CD4-positive, alpha-beta T cell treated with Interleukin-15 for 4 hours (primary cell): ENCODE results near the gene SPPL3.

Experiments used
- DNase-seq: peaks from one replicate; pipeline ENCODE4 v3.0.0-alpha.2; 2020; ENCODE audit warnings: low spot score

SPPL3 gene

GRCh38 chr12:120874547-120875245 lies 29.5 kb downstream of the SPPL3 start:
- no peak for DNase-seq

GRCh38 chr12:120873226-120873625 lies 30.9 kb downstream of the SPPL3 start:
- no peak for DNase-seq

DNA sequence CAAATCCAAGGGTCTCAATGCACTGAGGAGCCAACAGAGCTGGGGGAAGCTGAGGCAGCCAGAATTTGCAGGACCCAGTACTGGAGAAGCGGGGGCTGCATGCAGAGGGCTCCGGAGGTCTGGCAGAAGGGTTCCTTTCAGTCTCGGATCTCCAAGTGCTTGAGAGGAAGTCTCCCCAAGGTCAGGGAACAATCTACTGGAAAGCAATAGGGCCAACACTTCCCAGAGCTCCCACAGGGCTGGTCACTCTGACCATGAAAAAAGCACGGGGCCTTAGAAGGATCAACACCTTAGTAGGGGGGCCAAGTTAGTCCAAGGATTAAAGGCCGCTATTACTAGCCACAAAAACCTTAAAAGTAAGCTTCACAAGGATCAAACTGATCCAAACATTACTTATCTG lies 31.7 kb downstream of the SPPL3 start:
- DNase-seq, result no peak

DNA sequence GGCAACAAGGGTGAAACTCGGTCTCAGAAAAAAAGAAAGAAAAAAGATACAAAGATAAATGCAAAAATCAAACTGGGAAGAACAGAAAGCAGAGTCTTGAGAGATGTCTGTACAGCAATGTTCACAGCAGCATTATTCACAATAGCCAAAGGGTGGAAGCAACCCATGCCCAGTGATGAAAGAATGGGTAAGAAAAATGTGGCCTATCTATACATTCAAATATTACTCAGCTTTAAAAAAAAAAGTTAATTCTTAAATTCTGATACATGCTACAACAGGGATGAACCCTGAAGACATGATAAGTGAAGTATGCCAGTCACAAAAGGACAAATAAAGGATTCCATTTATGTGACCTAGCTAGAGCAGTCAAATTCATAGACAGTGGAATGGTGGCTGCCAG lies 33.7 kb downstream of the SPPL3 start:
- DNase-seq, result no peak

DNA sequence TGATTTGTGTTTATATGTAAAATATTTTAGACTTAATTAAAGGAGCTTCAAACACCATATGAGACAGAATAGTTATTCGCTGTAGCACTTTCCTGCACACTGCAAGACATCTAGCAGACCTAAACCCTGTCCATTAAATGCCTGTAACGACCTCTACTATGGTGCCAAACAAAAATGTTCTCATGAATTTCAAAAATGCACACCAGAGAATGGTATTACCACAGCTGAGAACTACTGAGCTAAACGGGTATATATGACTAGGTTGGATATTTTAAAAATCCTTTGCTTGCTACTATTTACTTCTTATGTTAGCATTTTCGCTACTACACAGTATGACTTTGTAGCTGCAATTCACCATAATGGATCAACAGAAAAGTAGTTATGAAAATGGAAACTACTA lies 34.8 kb downstream of the SPPL3 start:
- DNase-seq, result no peak

DNA sequence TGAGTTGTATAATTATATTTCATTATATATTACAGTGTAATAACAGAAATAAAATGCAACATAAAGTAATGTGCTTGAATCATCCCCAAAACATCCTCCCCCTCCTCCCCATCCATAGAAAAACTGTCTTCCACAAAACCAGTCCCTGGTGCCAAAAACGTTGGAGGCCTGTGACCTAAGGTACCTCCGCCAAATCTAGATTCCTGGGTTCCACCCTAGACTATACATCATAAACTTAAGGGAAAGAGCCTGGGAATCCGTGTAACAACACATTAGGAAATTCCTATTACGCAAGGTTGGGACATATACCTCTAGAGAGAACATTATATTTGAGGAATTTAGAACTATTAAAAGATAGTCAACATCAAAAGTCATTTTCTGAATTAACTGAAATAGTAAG lies 38.0 kb downstream of the SPPL3 start:
- DNase-seq, result no peak

GRCh38 chr12:120865098-120865497 lies 39.1 kb downstream of the SPPL3 start:
- no peak for DNase-seq

DNA sequence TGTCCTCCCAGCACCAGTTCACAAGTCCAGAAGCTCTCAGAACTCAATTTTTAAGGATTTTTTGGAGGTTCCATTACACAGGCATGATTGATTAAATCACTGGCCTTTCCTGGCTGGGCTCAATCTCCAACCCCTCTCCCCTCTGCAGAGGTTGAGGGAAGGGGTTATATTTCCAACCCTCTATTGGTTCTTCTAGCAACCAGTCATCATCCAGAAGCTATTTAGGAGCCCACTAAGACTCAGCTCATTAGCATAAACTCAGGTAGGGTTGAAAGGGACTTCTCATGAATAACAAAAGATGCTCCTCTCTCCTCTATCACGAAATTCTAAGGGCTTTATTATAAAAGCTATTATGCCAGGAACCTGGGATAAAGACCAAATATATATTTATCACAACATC lies 41.5 kb downstream of the SPPL3 start:
- DNase-seq, result no peak

DNA sequence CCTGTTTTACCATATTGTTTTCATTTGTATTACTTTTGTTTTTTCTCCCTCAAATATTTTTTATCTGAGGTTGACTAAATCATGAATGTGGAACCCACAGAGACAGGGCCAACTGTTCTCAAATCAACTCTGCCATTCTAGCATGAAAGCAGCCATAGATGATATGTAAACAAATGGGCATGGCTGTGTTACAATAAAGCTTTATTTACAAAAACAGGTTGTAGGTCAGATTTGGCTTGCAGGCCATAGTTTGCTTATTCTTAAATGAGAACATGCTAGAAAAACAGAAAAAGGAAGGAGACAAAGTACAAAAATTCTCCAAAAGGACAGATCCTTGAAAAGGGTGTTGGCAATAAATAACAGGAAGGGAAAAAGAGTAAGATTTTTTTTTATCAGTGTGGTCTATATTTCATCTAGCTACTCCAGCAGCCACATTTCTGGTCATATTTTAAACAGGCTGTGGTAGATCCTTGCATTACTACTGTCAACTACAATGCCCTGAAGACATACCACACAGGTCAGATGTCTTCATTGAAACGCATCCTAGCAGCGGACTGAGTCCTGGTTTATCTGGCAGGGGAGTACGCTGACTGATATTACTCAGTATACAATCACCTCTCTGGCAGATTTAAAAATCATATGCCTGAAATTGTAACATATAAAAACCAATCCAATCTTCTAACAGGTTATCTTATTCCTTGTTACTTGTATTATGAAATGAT lies 42.9 kb downstream of the SPPL3 start:
- DNase-seq, result no peak

DNA sequence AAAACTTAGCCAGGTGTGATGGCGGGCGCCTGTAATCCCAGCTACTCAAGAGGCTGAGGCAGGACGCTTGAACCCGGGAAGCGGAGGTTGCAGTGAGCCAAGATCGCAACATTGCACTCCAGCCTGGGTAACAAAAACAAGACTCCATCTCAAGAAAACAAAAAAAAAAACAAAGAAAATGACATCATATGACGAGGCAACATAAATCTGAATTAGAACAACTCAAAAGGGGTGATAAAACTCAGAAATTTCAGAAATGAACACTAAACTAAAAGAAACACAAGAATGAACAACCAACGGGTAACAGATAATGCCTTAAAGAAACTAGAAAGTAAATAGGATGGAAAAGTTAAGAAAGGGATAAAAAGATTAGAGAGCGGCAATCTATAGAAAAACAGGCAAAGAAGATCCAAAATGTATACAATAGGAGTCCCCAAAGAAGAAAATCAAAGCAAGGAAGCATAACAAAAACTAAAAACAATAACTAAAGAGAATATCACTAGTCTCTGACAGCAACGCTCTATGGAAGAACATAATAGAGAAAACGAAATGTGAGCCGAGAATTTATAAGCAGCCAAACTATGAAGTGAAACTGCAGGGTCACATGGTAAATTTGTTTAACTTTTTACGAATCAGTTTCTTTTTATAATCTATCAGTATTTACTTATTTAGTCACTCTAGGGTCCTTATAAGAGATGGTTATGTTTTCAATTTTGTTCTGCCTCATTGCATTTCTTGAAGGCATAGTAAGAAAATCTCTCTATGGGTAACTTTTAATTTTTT lies 45.7 kb downstream of the SPPL3 start:
- no peak for DNase-seq

DNA sequence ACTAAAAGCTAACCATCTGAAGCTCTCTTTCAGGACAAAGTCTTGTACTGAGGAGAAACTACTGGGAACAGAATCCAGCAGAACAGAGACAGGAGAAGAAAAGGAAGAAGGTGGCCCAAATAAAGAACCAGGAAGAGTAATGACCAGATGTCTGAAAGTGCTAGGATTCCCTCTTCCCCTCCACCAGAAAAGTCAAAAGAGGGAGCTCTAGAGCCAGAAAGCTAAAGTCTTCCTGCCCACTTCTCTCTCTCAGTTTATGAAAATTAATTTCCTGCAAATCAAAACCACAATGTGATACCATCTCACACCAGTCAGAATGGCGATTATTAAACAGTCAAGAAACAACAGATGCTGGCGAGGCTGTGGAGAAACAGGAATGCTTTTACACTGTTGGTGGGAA lies 47.2 kb downstream of the SPPL3 start:
- peak; percentile 22 for DNase-seq

GRCh38 chr12:120855823-120856588 lies 48.2 kb downstream of the SPPL3 start:
- no peak for DNase-seq

DNA sequence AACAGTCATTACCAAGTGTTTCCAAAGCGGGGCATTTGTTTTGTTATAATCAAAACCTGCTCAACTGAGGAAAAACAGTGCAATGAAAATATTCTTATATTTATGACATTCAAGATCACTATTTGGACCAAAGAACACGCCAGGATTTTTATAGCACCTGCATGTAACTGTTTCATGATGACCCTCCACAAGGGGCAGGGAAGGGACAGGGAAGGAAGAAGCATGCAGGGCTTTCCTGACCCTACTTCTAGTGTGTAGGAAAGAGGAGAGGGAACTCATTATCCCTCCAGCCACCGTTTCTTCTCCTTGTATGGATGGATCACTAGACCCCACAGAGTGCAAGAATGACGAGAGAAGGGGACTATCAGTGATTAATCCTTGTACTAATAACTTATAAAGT lies 49.4 kb downstream of the SPPL3 start:
- no peak for DNase-seq

DNA sequence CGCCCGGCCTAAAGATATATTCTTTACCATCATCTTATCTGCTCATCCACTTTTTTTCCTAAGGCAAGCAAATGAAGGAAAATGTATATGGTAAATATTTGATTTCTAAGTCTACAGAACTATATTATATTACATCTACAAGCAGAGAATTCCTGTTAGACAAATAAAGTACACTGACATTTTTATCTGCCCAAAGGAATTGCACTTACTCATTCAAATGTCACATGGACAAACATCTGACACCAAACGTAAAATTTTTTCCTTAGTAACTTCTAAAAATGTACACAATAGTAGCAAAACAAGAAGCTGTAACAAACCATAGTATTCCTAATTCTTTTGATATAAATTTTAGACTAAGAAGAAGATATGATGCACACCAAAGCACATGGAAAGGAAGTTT lies 51.0 kb downstream of the SPPL3 start:
- DNase-seq, result no peak

DNA sequence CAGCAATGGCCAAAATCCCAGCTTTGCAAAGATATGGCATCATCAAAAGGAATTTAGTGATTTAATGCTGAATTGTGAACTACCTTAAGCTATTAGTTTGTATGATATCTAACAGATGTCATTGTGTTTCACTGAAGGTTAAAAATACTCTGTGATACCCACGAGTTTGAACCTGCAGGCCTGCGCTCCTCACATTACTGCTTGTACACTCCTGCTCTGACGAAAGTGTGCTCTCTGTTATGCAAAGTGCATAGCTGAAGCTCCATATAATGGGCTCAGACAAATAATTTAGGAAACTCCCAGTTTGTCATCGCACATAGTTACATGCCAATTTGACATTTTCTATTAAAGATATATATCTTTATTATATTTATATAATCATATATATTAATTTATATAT lies 52.2 kb downstream of the SPPL3 start:
- DNase-seq, result no peak

- no peak for DNase-seq
Observed at GRCh38 chr12:120851444-120851843, 52.7 kb downstream of the SPPL3 start.

DNA sequence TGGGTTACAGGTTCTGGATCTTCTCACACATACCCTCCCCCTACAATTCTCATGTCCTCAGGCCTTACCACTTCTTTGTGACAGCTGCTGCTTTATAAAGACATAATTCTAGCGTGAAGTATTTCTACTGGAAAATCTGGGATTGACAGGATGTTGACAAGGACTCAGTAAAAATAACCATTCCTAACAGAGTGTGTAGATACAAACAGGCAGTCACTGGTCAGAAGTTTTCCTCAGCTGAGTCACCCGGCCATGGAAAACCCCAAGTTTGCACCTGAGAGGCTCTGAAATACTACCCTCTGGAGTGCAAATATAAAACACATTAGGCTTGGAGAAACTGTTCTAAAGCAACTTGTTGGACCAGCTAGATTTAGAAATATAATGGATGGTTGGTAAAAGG lies 54.4 kb downstream of the SPPL3 start:
- no peak for DNase-seq

- no peak for DNase-seq
Observed at GRCh38 chr12:120847814-120848213, 56.3 kb downstream of the SPPL3 start.

- no peak for DNase-seq
Observed at GRCh38 chr12:120847392-120847791, 56.8 kb downstream of the SPPL3 start.

DNA sequence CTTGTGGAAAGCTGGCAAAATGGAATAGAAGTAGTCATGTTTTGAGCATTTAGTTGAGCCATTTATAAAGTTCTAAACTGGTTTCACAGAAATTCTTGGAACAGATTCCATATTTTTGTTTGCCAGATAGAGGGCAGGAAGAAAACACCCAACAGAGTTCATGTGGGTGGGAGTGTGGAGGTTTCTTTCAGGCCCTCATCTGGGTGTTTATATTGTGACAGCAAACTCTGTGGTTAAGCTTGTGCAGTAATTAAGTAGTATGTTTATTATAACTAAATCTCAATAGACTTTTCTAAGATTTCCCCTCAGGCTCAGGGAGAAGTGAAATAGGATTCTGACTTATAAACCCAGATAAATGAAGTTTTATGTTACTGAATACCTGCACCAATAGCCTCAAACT lies 57.4 kb downstream of the SPPL3 start:
- no peak for DNase-seq

GRCh38 chr12:120845696-120846095 lies 58.5 kb downstream of the SPPL3 start:
- no peak for DNase-seq

GRCh38 chr12:120844768-120845449 lies 59.2 kb downstream of the SPPL3 start:
- DNase-seq, result no peak
